ENCODE measurements around the gene FAM83G.
"Not testable (repeated sequence)": the region's sequence is repeated elsewhere in the genome, so short reads cannot be mapped to it uniquely, and the experiment has no call there.

Gene FAM83G

GRCh38 chr17:19031729-19032128 lies 27.2 kb upstream of the FAM83G start:
- POLR2A ChIA-PET; CTCF ChIA-PET; DNase-seq (ENCODE audit: extremely low spot score): not testable (repeated sequence)
- TF ChIP-seq CTCF (IDR thresholded peaks at IDR 0.05; ENCODE audit: control extremely low read depth, extremely low read depth, low read depth, missing control alignments), result peak; percentile 58

GRCh38 chr17:19030771-19031449 lies 26.3 kb upstream of the FAM83G start:
- POLR2A ChIA-PET; CTCF ChIA-PET; DNase-seq (ENCODE audit: extremely low spot score): not testable (repeated sequence)

GRCh38 chr17:19029740-19030139 lies 25.2 kb upstream of the FAM83G start:
- POLR2A ChIA-PET; DNase-seq (ENCODE audit: extremely low spot score); CTCF ChIA-PET: not testable (repeated sequence)

- POLR2A ChIA-PET; CTCF ChIA-PET; DNase-seq (ENCODE audit: extremely low spot score): not testable (repeated sequence)
Observed at GRCh38 chr17:19028671-19029070, 24.1 kb upstream of the FAM83G start.

- TF ChIP-seq CTCF (IDR thresholded peaks at IDR 0.05; ENCODE audit: control extremely low read depth, extremely low read depth, low read depth, missing control alignments), result no peak
- DNase-seq (ENCODE audit: extremely low spot score), result no peak
- POLR2A ChIA-PET, result no interaction called here
- CTCF ChIA-PET, result interaction anchor here (3.5 kb wide), 1 partner anchor 64 kb away, joined by 14 read pairs; no protein-coding TSS in a partner anchor
Observed at GRCh38 chr17:19024101-19025078, 19.8 kb upstream of the FAM83G start.

- no peak for DNase-seq (ENCODE audit: extremely low spot score)
- no peak for TF ChIP-seq CTCF (IDR thresholded peaks at IDR 0.05; ENCODE audit: control extremely low read depth, extremely low read depth, low read depth, missing control alignments)
- POLR2A ChIA-PET, result no interaction called here
- CTCF ChIA-PET, result interaction anchor here (3.5 kb wide), 1 partner anchor 63 kb away, joined by 14 read pairs; no protein-coding TSS in a partner anchor
Observed at GRCh38 chr17:19023209-19023999, 18.8 kb upstream of the FAM83G start.

- POLR2A ChIA-PET, result no interaction called here
Observed at GRCh38 chr17:19022747-19023146, 18.2 kb upstream of the FAM83G start.

More at GRCh38 chr17:19022747-19023146, 18.2 kb upstream of the FAM83G start:
- no peak for DNase-seq (ENCODE audit: extremely low spot score)
- TF ChIP-seq CTCF (IDR thresholded peaks at IDR 0.05; ENCODE audit: control extremely low read depth, extremely low read depth, low read depth, missing control alignments), result no peak
- CTCF ChIA-PET, result interaction anchor here (3.5 kb wide), 1 partner anchor 62 kb away, joined by 14 read pairs; no protein-coding TSS in a partner anchor
